HG03108 (cell line): Measurements from ENCODE around the gene TPCN2.
"Not testable (repeated sequence)": the region's sequence is repeated elsewhere in the genome, so short reads cannot be mapped to it uniquely, and the experiment has no call there.

Source experiments
- ATAC-seq: cut with Tn5 transposase; IDR thresholded peaks from one replicate; pipeline ENCODE4 v1.9.1; 2021; ENCODE audit warnings: moderate library complexity; ENCODE audit not compliant: unreplicated experiment

TPCN2 gene

DNA sequence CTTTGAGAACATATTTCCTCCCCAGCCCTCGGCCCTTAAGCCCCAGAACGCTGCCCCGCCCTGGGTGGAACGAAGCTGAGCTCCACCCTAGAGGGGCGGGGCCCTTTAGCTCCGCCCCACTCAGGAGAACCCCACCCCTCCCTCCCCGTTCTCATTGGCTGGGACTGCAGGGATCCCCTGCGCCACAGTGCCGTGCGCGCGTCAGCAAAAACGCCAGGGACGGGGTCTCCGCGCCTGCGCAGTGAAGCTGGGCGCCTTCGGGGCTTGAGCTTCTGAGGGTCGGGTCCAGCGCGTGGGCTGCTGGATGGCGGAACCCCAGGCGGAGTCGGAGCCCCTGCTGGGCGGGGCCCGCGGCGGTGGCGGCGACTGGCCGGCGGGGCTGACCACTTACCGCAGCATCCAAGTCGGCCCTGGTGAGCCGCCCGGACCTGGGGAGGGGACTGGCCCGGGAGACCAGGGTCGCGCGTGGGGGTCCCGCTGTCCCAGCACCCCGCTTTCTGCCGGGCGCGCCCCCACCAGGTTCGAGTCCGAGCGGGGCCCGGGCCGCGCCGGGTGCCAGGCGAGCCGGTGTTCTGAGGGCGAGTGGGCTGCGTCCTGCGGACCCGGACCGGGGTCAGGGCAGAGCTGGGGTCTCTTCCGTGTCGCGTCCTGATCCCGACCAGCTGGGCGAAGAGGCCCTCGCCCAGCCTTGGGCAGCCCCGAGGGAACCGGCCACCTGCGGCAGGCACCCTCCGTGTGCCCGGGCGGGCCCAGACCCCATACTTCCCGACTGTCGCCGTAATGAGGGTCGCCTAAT is at the start of gene TPCN2:
TSS of gene TPCN2 (plus strand) at position 239 of the 796 bp plus-strand sequence. CDS start at position 305, 66 bp downstream.
- peak; percentile 86 for ATAC-seq

DNA sequence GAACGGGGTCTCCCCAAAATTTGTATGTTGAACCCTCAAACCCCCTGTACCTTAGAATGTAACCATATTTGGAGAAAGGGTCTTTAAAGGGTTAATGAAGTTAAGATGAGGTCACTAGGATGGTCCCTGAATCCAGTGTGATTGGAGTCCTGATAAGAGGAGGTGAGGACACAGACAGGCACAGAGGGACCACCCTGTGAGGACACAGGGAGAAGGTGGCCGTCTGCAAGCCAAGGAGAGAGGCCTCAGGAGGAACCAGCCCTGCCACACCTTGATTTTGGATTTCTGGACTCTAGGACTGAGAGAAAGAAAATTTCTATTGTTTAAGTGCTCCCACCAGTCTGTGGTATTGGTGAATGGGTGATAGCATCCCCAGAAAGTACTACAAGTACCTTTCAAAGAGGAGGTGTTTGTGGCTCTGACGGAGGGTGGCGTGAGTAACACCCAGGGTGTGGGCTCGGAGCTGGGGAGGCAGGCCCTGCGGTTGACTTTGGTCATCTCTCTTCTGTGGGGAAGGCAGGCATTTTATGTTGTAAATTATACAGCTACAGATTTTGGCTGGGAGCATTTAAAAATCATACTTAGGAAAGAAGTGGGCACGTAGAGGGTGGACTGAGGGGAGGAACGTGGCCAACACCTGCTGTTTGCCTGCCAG is 49.5 kb upstream of the TPCN2 start:
- no peak for ATAC-seq

DNA sequence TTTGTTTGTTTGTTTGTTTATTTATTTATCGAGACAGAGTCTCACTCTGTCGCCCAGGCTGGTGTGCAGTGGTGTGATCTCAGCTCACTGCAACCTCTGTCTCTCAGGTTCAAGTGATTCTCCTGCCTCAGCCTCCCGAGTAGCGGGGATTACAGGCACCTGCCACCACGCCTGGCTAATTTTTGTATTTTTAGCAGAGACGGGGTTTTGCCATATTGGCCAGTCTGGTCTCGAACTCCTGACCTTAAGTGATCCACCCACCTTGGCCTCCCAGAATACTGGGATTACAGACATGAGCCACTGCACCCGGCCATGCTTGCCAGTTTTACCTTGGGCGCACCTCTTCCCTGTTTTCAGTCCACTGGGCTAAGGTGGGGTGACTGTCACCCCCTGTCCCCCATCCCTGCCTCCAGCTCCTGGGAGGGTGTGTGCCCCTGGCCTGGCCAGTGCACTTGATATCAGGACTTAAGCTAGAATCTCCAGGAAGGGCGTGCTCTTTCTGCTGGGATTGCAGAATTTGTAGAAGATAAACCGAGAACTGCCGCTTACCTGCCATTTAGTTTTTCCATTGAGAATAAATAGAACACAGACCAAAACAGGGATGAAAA is 48.9 kb upstream of the TPCN2 start:
- ATAC-seq: not testable (repeated sequence)

DNA sequence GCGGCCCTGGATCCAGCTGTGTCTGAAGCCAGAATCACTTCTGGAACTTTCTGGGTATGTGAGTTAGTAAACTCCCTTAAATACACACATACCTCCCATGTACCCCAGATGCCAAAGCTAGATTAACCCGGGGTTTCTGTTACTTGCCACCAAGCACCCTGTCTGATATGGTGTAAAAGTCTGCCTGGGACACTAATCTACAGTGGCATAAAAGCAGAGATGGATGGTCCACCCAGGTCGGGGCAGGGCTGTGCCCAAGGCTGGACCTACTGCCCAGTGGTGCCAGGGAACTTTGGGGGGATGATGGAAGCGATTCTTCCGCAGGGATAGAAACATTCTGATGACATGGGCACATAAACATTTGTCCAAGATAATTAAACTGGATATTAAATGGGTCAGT is 48.3 kb upstream of the TPCN2 start:
- ATAC-seq: no peak

DNA sequence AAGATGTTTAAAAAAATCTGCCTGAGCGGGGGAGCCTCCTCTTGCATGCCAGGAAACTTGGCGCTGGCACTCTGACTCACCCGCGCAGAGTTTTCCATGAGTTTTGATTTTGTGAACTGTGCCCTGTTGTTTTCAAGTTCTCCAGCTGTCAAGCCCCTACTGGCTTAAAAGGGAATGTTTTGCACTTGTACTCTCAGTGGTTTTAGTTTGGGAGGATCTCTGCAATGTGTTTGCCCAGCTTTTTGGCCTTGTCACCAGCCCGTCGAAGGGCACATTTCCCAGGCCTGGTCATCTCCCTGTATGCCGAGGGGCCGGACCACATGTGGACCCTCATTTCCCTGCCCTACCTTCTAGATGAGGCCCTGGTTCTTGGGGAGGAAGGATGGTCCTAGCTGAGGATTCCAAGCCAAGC is 47.9 kb upstream of the TPCN2 start:
- ATAC-seq: no peak

DNA sequence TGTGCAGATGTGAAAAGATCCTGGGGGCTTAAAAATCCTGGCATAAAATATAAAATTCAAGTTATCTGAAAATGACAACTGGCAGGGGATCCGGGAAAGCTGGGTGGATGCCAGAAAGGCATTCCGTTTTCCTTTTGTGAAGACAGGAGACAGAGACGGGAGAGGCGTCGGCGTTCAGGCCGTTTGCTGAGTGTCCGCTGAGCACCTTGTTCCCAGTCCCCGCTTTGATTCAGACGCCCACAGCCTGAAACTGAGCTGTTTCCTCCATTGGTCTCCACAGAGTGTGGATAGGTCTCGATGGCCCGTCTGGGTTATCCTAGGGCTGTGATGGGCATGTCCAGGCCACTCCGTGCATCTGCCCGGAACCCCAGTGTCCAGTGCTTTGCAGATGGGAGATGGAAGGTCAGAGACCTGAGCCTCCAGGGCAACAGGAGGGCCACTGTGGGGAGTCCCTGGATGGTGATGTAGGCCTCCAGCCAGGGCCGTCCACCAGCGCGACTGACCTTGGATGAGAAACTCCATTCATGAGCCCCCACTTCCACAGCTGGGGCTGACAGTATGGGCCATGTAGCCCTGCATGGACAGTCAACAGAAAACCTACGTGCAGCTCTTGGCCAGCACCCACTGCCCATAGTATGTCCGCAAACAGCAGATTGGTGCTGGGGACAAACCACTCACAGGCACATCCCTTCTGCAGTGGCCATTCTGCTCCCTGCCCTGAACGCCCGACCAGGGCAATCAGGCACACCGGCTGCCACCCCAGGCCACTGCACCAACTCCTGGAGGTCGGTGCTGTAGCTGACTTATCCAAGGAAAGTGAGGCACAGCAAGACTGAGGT is 47.3 kb upstream of the TPCN2 start:
- no peak for ATAC-seq

DNA sequence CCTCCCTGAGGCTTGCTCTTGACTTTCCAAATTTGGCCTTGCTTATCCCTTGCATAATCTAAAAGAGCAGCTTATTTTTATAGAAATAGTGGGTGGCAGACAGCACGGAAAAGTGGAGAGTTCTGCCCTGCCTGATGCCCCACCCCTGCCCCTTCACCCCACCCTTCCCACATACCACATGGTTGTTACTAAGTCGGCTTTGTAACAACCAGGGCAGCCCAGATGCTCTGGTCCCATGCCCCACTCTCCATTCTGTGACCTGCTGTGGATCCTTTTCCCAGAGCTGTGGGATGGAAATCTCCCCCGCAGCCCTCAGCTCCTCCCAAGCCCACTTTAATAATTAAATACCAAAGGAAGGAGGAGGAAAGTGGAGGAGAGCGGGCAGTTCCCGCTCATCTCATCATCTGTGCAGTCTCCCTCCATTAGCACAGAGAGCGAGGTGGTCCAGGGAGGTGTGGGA is 46.6 kb upstream of the TPCN2 start:
- no peak for ATAC-seq

DNA sequence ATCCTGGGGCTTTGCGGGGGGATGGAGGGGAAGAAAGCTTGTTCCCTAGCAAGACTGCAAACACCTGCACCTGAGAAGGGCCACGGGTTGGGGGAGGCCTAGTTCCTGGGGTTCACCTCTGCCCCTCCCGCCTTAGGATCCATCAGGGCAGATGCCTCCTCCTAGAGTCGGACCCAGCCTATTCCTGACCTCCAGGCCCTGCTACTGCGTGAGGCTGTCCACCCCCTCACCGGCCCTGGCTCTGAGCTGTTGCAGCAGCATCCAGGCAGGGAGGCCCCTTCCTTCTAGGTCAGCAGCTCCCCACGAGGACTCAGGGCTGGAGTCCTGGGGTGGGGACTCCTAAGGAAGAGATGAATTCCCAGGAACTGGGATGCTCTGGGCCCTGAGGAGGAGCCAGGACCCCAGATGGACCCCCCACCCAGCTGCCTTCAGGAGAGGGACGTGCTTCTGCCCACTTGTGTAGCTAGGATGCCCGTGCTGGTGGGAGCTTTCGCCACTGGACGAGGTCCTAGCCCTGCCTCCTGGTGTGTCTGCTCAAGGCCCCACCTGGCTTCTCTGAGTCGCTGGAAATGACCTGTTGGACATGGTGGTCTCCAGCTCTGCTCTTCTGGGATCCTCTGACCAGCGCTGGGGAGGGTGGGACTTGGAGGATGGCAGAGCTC is 46.0 kb upstream of the TPCN2 start:
- no peak for ATAC-seq

DNA sequence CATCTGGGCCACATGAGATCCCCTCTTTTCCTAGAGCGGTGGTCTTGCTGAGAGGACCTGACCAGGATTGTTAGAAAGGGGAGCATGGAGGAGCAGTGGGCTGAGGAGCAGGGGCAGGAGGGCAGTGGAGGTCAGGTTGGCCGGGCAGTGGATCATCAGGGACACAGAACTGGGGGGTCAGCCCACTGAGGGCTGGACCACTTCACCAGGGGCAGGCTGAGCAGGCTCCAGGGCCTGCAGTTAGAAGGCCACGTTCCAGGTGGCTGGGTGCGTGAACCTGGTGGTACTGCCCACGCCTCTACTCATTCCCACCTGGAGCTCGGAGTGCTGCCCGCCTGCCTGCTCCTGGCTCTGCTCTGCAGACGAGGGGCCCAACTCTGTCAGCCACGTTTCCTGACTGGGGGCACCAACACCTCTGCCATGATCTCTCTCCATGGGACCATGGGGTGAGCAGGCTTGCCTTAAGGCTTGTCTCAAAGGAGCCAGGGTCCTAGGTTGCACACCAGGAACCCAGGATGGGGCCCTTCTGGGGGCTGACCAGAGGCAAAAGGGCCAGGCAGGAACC is 45.3 kb upstream of the TPCN2 start:
- no peak for ATAC-seq

DNA sequence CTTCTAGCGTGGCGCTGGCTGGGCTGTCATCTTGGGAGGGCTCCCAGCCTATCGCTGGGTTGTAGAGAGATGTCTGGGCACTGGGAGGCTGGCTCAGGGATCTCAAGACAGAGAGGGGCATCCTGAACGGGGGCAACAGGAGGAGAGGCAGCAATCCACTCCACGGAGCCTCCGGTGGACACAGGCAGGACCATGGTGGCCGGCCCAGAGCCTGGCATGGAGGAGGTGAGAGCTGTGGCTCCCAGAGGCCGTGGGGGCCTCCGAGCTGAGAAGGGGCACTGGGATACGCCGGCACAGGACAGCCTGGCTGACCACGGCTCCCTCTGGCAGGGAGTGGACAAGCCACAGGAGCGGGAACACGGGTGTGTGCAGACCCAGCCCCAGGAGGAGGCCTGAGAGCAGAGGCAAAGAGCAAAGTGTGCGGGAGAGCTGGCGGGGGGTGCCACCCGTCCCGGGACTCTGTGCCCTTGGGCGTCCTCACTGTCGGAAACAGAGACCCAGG is 44.8 kb upstream of the TPCN2 start:
- no peak for ATAC-seq

DNA sequence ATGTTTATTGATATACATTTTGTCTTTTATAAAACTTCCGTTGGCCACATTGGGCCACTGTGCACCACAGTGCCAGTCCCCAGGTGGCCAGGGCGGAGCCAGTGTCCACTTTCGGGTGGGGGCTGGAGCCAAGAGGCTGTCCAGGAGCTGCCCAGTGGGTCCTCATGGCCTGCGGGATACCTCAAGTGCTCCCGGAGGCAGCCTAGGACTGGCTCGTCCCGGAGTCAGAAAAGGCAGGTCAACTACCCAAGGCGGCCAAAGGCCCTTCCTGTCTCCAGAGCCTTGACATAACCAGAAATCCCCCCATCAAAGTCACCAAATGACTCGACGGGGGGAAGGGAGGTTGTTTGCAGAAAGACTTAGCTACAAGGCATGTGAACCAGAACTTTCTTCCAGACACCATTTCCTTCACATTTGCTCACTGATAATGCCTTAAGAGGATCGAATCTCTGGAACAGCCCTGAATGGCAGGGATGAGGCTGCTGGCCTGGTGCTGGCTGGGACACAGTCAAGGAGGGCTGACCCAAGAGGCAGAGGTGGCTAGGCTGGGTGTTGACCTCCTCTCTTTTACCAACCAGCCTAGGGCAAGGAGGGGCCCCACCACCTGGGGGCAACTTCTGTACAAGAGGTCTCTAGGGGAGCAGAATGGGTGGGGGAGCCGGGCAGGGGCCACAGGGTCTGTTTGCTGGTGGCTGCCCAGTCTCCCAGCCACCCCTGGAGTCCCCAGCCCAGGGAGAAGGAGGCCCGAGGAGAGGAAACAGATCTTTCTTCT is 44.1 kb upstream of the TPCN2 start:
- no peak for ATAC-seq

DNA sequence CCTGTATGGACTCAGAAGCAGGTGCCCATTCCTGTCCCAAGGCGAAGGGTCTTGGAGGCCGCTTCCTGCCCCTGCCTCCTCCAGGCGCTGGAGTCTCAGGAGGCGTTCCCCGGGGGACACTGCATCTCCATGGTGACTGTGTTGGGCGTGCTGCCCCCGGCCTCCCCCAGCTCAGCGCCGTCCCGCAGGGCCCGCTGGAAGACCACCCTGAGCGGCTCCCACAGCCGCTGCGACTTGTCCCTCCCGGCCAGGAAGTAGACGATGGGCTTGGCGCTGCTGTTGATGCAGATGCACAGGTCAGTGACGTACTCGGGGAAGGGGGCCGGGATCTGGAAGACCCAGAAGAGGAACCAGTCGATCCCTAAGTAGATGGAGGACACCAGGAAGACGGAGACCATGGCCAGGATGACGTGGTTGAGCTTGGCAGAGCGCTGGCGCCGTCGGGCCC is 43.5 kb upstream of the TPCN2 start:
- ATAC-seq: no peak

DNA sequence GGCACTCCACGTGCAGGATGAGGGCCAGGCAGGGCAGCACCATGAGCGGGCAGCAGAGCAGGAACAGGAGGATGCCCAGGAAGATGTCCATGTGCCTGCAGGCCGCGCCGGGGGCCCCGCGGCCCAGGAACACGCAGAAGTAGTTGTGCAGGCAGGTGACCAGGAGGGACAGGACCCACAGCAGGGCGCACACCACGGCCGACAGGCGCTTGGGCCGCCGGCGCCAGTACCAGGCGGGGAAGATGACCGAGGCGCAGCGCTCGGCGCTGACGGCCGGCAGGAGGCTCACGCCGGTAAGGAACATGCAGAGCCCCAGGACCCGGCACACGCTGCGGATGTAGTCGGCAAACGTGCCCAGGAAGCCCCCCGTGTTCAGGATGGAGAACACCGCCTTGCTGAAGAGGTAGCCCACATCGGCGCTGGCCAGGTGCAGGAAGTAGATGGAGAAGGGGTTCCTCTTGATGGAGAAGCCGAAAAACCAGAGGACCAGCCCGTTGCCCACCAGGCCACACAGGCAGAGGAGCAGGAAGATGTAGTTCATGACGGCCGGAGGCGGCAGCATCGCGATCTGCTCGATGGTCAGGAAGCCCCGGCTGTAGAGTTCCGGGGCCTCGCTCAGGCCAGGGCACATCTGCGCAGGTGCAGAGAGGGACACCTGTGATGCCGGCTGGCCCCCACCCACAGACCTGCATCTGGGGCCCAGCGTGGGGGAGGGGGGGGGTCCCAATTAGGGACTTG is 42.9 kb upstream of the TPCN2 start:
- no peak for ATAC-seq

DNA sequence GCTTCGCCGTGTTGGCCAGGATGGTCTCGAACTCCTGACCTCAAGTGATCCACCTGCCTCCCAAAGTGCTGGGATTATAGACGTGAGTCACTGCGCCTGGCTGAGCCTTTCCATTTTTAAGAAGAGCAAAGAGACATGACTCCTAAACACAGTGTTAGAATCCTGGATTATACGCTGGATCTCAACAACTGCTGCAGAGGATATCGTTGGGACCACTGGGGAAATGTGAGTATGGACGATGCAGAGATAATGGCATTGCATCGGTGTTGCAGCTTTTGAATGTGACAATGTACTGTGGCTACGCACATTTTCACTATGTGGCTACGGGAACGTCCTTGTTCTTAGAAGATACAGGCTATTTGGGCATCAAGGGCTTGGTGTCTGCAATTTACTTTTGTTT is 41.9 kb upstream of the TPCN2 start:
- no peak for ATAC-seq

DNA sequence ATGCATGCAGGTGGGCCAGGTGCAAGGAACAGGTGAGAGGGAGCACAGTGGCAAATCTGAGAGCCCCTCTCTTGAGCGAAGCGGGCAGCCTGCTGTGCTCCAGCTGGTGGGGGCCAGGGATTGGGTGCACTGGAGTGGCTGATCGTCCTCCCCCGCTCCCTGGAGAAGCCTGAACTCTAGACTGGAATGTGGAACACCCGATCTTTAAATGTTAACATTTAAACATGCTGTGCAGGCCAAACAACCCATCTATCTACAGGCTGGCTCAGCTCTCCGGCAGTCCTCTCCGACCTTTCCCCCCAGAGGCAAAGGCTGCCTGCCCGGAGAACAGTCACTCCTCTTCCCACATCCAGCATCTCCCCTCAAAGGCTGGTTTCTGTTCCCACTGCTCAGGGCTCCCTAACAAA is 40.8 kb upstream of the TPCN2 start:
- no peak for ATAC-seq

DNA sequence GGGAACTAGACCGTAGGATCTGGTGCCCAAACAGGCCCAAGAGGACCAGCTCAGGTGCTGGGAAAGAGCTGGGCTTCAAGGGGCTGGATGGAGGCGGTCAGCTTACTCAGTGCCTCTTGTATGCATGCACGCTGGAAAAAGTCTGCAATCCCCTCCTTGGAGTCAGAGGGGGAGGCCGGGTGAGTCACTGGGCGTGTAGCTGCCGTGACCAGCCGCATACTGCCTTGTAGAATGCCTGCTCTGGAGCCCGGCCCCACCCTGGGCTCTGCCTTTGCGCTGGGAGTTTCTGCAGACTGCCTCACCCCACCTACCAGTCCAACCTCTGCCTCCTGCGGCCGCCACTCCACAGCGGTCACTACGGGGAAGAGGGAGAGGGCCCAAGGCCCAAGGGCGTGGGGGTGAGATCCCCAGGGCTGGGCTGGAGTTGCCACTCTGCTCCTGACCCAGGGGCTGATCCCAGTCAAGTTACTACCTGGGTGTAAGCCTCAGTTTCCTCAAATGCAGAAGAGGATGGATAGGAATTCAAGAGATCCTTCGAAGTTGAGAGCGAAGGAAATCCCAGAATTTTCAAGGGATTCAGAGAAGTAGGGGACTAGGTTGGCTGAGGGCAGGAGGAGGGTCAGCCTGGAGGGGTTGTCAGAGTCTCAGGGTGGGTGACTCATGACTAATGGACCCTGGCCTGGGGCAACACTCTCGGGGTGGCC is 39.8 kb upstream of the TPCN2 start:
- ATAC-seq: no peak

DNA sequence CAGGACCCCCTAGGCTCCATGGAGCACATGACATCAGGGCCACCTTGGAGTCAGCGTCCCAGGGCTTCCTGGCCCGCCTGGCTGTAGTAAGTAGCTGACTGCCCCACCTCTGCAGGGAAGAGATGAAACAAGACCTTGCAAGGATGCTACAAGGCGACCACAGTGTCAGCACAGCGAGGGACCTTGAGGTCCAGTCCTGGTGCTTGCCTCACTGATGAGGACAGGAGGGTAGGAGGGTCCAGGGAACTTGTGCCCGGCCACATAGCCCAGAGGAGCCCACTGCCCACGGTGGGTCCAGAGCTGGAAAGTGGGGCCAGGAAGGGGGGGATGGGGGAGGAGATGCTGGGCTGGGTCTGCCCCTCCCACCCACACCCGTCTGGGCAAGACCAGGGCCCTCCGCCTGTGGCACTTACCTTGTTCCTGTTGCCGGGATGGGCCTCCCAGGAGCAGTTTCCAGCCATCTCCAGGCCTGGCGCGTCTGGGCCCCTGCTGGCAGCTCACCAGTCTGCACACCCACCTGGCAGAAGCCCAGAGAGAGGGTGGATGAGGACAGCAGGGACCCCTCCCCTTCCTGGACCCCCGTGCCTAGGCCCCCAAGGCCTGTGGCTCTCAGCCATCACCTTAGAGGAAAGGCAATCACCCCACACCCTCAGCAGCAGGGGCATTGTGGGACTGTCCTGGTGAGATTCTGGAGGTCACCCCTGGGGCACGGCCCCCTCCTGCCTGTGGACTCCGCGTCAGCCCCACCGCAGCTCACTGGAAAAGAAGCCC is 39.1 kb upstream of the TPCN2 start:
- ATAC-seq: no peak
